HG03439 (cell line): ENCODE results near the gene ABHD16B.
"Not testable (repeated sequence)": the region's sequence is repeated elsewhere in the genome, so short reads cannot be mapped to it uniquely, and the experiment has no call there.

Experiments used
- ATAC-seq: cut with Tn5 transposase; IDR thresholded peaks from one replicate; pipeline ENCODE4 v1.9.1; 2021; ENCODE audit warnings: mild to moderate bottlenecking, moderate library complexity; ENCODE audit not compliant: unreplicated experiment

Gene ABHD16B

GRCh38 chr20:63833776-63834490, 27.4 kb upstream of the ABHD16B start:
- no peak for ATAC-seq

DNA sequence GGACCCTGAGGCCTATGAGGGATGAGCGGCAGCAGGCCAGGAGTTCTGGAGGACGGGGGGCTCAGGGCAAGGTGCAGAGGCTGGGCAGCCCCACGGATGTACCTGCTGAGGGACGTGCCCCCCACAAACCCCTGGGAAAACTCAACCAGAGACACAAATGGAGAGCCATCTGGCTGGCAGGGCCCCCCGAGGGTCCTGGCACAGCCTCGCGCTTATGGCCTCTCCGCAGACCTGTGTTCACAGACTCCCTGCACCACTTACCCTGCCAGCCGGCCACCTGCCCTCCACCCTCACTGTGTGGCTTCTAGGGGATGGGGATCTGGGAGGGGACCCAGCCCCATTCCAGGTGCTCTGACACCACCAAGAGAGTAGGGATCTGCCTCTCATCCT, 26.8 kb upstream of the ABHD16B start:
- no peak for ATAC-seq

DNA sequence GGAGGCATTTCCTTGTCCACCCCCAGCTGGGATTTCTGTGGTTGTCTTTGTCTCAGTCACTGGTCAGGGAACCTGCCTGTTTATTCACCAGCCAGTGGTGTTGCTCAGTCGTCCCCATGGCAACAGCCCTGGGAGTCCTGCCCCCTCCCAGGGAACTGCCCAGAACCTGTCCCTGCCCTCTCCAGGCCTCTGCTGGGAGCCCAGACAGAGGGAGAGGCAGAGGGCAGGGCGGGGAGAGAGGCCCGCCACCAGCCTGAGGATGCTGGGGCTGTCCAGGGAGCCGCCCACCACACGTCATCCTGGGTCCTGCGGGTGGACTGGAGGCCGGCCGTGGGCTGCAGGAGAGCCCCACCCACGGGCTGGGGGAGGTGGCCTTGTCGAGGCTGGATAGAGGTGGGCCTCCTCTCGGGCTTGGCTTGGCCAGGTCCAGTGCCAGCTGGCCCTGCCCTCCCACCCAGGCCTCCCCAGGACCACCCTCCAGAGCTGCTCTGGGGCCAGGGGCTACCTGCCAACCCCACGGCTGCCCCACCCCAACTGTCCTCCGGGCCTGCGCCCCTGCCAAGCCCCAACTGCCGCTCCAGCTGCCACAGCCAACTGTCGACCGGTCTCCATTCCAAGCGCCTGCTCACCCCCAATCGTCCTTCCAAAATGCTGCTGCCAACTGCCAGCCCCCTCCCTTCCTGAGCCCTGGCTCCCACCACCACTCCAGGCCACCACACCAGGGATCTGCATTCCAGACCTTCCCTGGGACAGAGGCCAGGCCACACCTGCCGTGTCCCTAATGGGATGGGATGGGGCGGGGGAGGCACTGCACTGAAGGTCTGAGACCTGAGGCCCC, 26.1 kb upstream of the ABHD16B start:
- ATAC-seq: no peak

- no peak for ATAC-seq
Measured at GRCh38 chr20:63836458-63837344, 24.6 kb upstream of the ABHD16B start.

DNA sequence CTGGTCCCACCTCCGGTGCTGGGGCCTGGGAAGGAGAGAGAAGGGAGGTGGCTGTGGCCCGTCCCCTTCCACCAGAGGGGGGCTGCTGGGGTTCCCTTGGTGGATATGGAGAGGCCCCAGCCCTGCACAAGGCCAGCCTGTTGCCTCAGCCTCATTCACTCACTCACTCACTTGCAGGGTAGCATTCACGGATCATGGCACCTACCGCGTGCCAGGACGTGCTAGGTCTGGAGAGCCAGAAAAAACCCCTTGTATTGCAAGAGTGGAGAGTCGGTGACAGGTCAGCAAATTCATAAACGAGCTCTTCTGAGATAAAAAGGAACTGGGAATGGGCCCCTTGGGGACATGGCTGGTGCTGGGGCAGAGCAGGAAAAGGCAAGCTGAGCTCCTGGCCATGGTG, 23.8 kb upstream of the ABHD16B start:
- no peak for ATAC-seq

DNA sequence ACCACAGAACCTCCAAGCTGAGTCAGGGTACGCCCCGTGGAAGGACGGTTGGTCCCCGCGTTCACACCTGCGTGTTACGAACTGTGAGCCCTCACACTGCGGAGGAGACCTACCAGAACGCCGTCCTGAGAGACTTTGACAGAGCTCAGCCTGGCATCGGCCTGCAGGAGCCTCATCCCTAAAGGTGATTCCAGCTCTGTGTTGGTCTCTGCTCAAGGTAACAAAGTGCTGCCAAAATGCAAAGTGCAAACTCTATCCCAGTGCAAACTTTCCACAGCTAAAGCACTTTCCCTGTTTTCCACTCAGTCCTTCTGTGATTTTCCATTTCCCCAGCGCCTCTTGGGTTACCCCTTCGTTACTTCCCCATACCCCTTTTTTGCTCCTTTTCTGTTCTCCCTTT, 21.7 kb upstream of the ABHD16B start:
- no peak for ATAC-seq

GRCh38 chr20:63840405-63840828, 20.9 kb upstream of the ABHD16B start:
- ATAC-seq: no peak

- ATAC-seq: no peak
Measured at GRCh38 chr20:63842258-63842657, 19.0 kb upstream of the ABHD16B start.

- ATAC-seq: no peak
Measured at GRCh38 chr20:63843222-63843621, 18.1 kb upstream of the ABHD16B start.

- ATAC-seq: no peak
Measured at GRCh38 chr20:63843778-63844177, 17.5 kb upstream of the ABHD16B start.

- ATAC-seq: no peak
Measured at GRCh38 chr20:63844511-63844991, 16.7 kb upstream of the ABHD16B start.

GRCh38 chr20:63846128-63846771, 15.0 kb upstream of the ABHD16B start:
- ATAC-seq: no peak

DNA sequence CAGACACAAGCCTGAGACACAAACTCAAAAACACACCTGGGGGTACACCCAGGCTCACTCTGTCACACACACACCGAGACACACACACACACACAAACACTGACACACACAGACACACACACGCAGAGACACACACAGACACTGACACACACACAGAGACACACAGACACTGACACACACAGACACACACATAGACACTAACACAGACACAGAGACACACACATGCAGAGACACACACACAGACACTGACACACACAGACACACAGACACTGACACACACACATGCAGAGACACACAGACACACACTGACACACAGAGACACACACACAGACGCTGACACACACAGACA, 14.4 kb upstream of the ABHD16B start:
- no peak for ATAC-seq

GRCh38 chr20:63847237-63848002, 13.9 kb upstream of the ABHD16B start:
- ATAC-seq: no peak

DNA sequence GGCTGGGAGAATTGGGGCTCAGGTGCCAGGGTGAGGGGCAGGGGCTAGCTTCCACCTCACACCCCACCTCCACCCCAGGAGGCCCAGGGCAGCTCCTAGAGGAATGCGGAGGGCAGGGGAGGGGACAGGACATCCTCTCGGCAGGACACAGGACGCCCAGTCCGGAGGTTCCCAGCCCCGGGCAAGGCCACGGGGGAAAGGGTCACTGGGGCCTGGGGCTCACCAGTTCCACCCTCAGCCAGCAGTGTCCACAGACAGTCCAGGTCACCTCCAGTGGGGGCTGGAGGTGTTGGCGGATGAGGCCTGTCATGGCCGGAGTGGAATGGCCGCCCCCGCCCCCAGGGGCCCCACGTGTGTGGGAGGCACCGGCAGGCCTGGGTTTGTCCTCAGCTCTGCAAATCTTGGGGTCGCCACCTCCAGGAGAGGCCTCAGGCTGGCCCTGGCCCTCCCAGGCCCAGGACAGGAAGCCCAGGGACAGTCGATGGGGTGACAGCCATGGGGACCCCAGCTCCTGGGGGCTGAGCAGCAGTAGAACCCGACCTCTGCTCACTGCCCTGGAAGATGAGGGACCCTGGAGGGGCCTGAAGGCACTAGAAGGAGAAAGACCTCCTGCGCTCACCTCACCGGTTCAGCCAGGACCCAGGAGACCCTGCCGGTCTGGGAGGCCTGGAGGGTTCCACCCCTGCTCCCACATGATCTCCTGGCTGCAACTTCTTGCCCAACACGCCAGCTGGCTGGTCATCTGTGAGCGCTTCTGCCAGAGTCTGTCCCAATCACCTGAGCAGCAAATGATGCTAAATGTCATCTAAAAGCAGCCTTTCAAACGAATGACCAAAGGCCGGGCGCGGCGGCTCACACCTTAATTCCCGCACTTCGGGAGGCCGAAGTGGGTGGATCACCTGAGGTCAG, 13.0 kb upstream of the ABHD16B start:
- ATAC-seq: no peak

DNA sequence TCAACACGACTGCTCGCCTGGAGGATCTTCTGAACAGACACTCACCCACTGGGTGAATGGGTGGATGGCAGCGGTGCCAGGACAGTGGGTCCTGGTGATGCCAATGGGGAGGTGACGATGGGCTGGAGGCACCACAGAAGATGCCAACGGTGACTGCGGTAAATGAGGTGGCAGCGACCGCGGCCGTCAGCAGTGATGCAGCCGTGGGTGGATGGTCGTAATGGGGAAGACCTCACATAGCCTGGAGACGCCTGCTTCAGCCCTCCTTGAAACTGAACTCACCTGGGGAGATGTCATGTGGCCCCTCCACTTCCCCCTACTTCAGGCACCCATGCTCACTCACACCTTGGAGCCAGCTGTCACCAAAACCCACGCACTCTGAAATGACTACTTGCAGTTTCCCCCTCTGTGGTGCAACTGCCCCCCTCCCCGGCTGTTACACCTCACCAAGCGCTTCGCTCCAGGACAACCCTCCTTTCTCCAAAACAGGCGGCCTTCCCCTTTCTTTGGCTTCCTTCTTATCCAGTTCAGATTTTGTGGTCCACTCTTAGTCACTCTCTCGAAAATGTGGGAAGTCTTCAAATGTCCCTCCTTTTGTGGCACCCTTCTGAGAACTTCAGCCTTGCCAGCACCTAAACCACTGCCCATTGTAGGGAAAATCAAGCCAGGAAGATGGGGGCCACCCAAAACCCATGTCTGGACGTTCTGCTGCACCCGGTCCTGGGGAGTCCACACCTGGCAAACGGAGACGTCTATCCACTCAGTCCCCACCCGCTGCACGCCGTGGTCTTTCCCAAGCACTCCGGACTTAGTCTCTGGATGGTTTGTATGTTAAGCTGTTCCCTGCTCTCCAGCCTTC, 10.4 kb upstream of the ABHD16B start:
- ATAC-seq: peak; percentile 81

DNA sequence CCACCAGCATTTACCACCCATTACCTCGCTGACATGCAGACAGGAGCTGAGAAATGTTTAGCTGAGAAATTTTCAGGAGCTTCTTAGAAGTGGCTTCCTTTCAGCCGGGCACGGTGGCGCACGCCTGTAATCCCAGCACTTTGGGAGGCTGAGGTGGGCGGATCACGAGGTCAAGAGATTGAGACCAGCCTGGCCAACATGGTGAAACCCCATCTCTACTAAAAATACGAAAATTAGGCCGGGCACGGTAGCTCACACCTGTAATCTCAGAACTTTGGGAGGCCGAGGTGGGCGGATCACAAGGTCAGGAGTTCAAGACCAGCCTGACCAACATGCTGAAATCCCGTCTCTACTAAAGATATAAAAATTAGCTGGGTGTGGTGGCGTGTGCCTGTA, 9.8 kb upstream of the ABHD16B start:
- not testable (repeated sequence) for ATAC-seq

DNA sequence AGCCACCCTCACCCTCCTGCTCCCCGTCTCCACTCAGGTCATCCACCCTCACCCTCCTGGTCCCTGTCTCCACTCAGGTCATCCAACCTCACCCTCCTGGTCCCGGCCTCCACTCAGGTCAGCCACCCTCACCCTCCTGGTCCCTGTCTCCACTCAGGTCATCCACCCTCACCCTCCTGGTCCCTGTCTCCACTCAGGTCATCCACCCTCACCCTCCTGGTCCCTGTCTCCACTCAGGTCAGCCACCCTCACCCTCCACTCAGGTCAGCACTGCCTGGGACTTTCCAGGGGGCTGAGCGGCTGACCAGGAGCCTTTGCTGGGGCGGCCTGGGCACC, 7.6 kb upstream of the ABHD16B start:
- ATAC-seq: not testable (repeated sequence)
